HEK293 (cell line): ENCODE results near the gene PCDHB11.

ENCODE experiments used
- CTCF ChIA-PET: fragments of 350-600 bp; formaldehyde crosslinking; extraction: SDS; loops from one replicate; lab custom pipeline; 2021; ENCODE audit warnings: antibody characterized with exemption; lab: Yijun Ruan, JAX
- POLR2A ChIA-PET: fragments of 300-600 bp; formaldehyde crosslinking; extraction: SDS; loops from one replicate; lab custom pipeline; 2020; ENCODE audit warnings: antibody characterized with exemption, inconsistent platforms; lab: Yijun Ruan, JAX
- H3K27ac ChIP-seq: fragments of 200-500 bp; sonication (Bioruptor generic); 2 replicates; pipeline ENCODE4 v1.5.1; 2014; ENCODE audit warnings: low read depth, low read length, control low read depth, inconsistent platforms; ENCODE audit errors: extremely low read depth
- H3K36me3 ChIP-seq, 2 experiments: fragments of 200-500 bp in 1 of 2; sonication (Bioruptor generic) in 1 of 2; 1 replicate in 1 of 2; 2 replicates in 1 of 2; pipeline ENCODE4 v1.5.1; 2014 to 2017; ENCODE audit warnings: inconsistent platforms in 2 of 2, low read length in 2 of 2; ENCODE audit not compliant: control insufficient read depth in 2 of 2, insufficient read depth in 1 of 2
- H3K4me1 ChIP-seq: fragments of 200-500 bp; sonication (Bioruptor generic); 2 replicates; pipeline ENCODE4 v1.5.1; 2014; ENCODE audit warnings: mild to moderate bottlenecking, low read length, inconsistent platforms; ENCODE audit not compliant: control insufficient read depth, insufficient read depth
- H3K4me3 ChIP-seq: 2 replicates; pipeline ENCODE4 v1.5.1; 2011; ENCODE audit warnings: low read depth, mild to moderate bottlenecking, control low read depth, low read length, moderate library complexity
- H3K9me3 ChIP-seq: fragments of 200-500 bp; sonication (Bioruptor generic); 2 replicates; pipeline ENCODE4 v1.5.1; 2014; ENCODE audit warnings: low read depth, low read length, inconsistent platforms; ENCODE audit not compliant: control insufficient read depth, insufficient read depth
- HOXD13 ChIP-seq: sonication (generic); formaldehyde crosslinking; IDR thresholded peaks from 2 replicates; pipeline ENCODE4 v1.8.0; 2022; ENCODE audit warnings: missing genetic modification reagents, borderline replicate concordance
- KLF10 ChIP-seq: fragments of 450-650 bp; IDR thresholded peaks from 2 replicates; pipeline ENCODE4 v1.5.1; 2018; ENCODE audit warnings: missing biosample characterization, mild to moderate bottlenecking, missing genetic modification characterization
- SCRT1 ChIP-seq: fragments of 450-650 bp; formaldehyde crosslinking; IDR thresholded peaks from 2 replicates; pipeline ENCODE4 v1.5.1; 2016; ENCODE audit warnings: missing biosample characterization, missing genetic modification characterization, borderline replicate concordance
- SP3 ChIP-seq: fragments of 450-650 bp; formaldehyde crosslinking; IDR thresholded peaks from 2 replicates; pipeline ENCODE4 v1.5.1; 2016; ENCODE audit warnings: missing biosample characterization, missing genetic modification characterization
- ZBTB20 ChIP-seq: fragments of 450-650 bp; formaldehyde crosslinking; IDR thresholded peaks from 2 replicates; pipeline ENCODE4 v1.5.1; 2016; ENCODE audit warnings: missing biosample characterization, missing genetic modification characterization
- ZFP41 ChIP-seq: fragments of 450-650 bp; formaldehyde crosslinking; IDR thresholded peaks from 2 replicates; pipeline ENCODE4 v1.5.1; 2016; ENCODE audit warnings: missing biosample characterization, missing genetic modification characterization, borderline replicate concordance
- ZNF146 ChIP-seq: fragments of 450-650 bp; formaldehyde crosslinking; IDR thresholded peaks from 2 replicates; pipeline ENCODE4 v1.5.1; 2016; ENCODE audit warnings: missing biosample characterization, missing genetic modification characterization
- ZNF157 ChIP-seq: fragments of 450-650 bp; formaldehyde crosslinking; IDR thresholded peaks from 2 replicates; pipeline ENCODE4 v1.5.1; 2016; ENCODE audit warnings: missing biosample characterization, missing genetic modification characterization
- ZNF2 ChIP-seq: fragments of 450-650 bp; formaldehyde crosslinking; IDR thresholded peaks from 2 replicates; pipeline ENCODE4 v1.5.1; 2016; ENCODE audit warnings: missing biosample characterization, missing genetic modification characterization
- ZNF24 ChIP-seq: fragments of 450-650 bp; formaldehyde crosslinking; IDR thresholded peaks from 2 replicates; pipeline ENCODE4 v1.5.1; 2016; ENCODE audit warnings: missing biosample characterization, missing genetic modification characterization
- ZNF335 ChIP-seq: fragments of 450-650 bp; formaldehyde crosslinking; conservative IDR thresholded peaks from 2 replicates; pipeline ENCODE4 v1.5.1; 2016; ENCODE audit warnings: missing biosample characterization, missing genetic modification characterization
- ZNF48 ChIP-seq: fragments of 450-650 bp; formaldehyde crosslinking; IDR thresholded peaks from 2 replicates; pipeline ENCODE4 v1.5.1; 2016; ENCODE audit warnings: missing biosample characterization, missing genetic modification characterization
- ZNF610 ChIP-seq: fragments of 450-650 bp; formaldehyde crosslinking; IDR thresholded peaks from 2 replicates; pipeline ENCODE4 v1.5.1; 2016; ENCODE audit warnings: missing biosample characterization, missing genetic modification characterization, borderline replicate concordance
- ZNF654 ChIP-seq: fragments of 450-650 bp; formaldehyde crosslinking; IDR thresholded peaks from 2 replicates; pipeline ENCODE4 v1.5.1; 2016; ENCODE audit warnings: low read depth, missing biosample characterization, missing genetic modification characterization
- ZNF768 ChIP-seq: fragments of 450-650 bp; formaldehyde crosslinking; IDR thresholded peaks from 2 replicates; pipeline ENCODE4 v1.5.1; 2018; ENCODE audit warnings: missing biosample characterization, mild to moderate bottlenecking, missing genetic modification characterization
- TF ChIP-seq, protein P1 (sequence below): fragments of 450-650 bp; formaldehyde crosslinking; IDR thresholded peaks from 2 replicates; pipeline ENCODE4 v1.5.1; 2016; ENCODE audit warnings: missing biosample characterization, missing genetic modification characterization
- TF ChIP-seq, protein P2 (sequence below): fragments of 450-650 bp; formaldehyde crosslinking; IDR thresholded peaks from 2 replicates; pipeline ENCODE4 v1.5.1; 2016; ENCODE audit warnings: missing biosample characterization, missing genetic modification characterization

PCDHB11 gene

DNA sequence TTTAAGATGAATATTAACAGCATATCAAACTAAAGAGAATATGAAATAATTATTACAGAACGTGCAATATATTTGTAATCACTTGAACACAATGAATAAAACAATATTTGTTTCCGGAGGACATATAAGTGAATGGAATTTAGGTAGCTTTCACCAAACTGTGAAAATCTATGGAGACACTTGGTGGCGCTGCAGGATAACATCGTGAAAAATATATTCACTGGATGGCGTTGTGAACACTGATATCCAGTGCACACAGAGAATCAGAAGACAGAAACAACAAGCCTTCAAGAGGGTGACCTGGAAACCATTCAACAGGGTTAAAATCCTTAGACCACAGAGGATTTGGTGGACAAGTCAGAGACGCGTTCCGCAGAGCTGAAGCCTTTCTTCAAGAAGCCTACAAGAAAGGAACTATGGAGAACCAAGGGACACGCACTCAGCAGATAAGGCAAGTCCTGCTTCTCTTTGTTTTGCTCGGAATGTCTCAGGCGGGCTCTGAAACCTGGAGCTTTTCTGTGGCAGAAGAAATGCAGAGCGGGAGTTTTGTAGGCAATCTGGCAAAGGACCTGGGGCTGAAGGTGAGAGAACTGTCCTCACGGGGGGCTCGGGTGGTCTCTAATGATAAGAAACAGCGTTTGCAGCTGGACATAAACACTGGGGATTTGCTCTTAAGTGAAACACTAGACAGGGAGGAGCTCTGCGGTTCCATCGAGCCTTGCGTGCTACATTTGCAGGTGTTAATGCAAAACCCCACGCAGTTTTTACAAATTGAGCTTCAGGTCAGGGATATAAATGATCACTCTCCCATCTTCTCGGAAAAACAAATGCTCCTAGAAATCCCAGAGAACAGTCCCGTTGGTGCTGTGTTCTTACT is at the start of gene PCDHB11:
Gene PCDHB11 (plus strand): TSS at position 269 of the 877 bp plus-strand sequence. CDS start 148 bp downstream, at position 417.
- no peak within 1 kb of the TSS for H3K27ac ChIP-seq
- CTCF ChIA-PET = interaction anchor here (0.6 to 2.3 kb wide), 24 partner anchors 8 to 1777 kb away, joined by 3 to 13 read pairs (median 4); partner anchors contain the start of genes PCDHB12, PCDHB14, PCDHB16 and PCDHB6
- no peaks in the 10 kb centered on the region for H3K9me3 ChIP-seq
- peak within 1 kb of the TSS; percentile 28 for H3K4me3 ChIP-seq
- H3K36me3 ChIP-seq = no peaks in the 10 kb centered on the region
- no peak for TF ChIP-seq ZNF24 (tag by site-specific recombination)
- TF ChIP-seq, protein P1, sequence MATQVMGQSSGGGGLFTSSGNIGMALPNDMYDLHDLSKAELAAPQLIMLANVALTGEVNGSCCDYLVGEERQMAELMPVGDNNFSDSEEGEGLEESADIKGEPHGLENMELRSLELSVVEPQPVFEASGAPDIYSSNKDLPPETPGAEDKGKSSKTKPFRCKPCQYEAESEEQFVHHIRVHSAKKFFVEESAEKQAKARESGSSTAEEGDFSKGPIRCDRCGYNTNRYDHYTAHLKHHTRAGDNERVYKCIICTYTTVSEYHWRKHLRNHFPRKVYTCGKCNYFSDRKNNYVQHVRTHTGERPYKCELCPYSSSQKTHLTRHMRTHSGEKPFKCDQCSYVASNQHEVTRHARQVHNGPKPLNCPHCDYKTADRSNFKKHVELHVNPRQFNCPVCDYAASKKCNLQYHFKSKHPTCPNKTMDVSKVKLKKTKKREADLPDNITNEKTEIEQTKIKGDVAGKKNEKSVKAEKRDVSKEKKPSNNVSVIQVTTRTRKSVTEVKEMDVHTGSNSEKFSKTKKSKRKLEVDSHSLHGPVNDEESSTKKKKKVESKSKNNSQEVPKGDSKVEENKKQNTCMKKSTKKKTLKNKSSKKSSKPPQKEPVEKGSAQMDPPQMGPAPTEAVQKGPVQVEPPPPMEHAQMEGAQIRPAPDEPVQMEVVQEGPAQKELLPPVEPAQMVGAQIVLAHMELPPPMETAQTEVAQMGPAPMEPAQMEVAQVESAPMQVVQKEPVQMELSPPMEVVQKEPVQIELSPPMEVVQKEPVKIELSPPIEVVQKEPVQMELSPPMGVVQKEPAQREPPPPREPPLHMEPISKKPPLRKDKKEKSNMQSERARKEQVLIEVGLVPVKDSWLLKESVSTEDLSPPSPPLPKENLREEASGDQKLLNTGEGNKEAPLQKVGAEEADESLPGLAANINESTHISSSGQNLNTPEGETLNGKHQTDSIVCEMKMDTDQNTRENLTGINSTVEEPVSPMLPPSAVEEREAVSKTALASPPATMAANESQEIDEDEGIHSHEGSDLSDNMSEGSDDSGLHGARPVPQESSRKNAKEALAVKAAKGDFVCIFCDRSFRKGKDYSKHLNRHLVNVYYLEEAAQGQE (tag by site-specific recombination) = no peak
- TF ChIP-seq SP3 = no peak
- TF ChIP-seq ZFP41 (tag by site-specific recombination) = no peak
- TF ChIP-seq, protein P2, sequence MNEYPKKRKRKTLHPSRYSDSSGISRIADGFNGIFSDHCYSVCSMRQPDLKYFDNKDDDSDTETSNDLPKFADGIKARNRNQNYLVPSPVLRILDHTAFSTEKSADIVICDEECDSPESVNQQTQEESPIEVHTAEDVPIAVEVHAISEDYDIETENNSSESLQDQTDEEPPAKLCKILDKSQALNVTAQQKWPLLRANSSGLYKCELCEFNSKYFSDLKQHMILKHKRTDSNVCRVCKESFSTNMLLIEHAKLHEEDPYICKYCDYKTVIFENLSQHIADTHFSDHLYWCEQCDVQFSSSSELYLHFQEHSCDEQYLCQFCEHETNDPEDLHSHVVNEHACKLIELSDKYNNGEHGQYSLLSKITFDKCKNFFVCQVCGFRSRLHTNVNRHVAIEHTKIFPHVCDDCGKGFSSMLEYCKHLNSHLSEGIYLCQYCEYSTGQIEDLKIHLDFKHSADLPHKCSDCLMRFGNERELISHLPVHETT (tag by site-specific recombination) = no peak
- TF ChIP-seq ZNF2 (tag by site-specific recombination) = 0 out of 2 replicates have a peak, but pooled peaks have one; percentile 19
- TF ChIP-seq ZBTB20 = peak; percentile 57; the same call in 1 of the 2 replicates
- TF ChIP-seq ZNF146 (tag by site-specific recombination) = no peak
- TF ChIP-seq ZNF48 (tag by site-specific recombination) = no peak
- peak; percentile 63 for TF ChIP-seq ZNF654 (tag by site-specific recombination)
- POLR2A ChIA-PET = no interaction called here
- no peaks in the 10 kb centered on the region for H3K4me1 ChIP-seq

DNA sequence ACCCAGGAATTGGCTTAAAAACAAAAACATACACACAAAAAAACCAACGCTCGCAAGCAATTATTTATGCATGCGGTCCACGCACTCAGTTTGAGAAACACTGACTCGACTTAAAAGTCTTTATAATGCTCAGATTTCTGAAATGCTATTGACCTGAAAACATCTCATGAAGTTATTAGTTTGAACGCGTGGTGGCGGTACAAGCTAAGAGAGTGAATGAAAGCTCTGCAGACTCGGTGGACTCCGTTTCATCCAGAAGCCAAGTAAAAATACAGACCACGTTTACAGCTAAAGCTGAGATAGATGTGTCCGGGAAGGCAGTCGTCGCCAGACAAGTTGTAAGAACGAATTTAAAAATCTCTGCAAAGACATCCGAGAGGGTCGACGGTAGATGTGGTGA is 49.6 kb upstream of the PCDHB11 start, which contains the start of gene PCDHB6:
Gene PCDHB6 (plus strand): TSS at position 246 of the 400 bp plus-strand sequence. CDS start 201 bp downstream, outside the sequence.
- Histone ChIP-seq H3K4me1 (no peaks in the 10 kb centered on the region), H3K36me3 (no peaks in the 10 kb centered on the region), H3K9me3 (no peaks in the 10 kb centered on the region), H3K4me3 (no peak within 1 kb of the TSS), H3K27ac (no peak within 1 kb of the TSS)
- POLR2A ChIA-PET = no interaction called here
- CTCF ChIA-PET = interaction anchor here (0.6 to 1.6 kb wide), 8 partner anchors 14 to 282 kb away, joined by 3 to 8 read pairs (median 4); partner anchors contain the start of genes PCDHB11, PCDHB2 and PCDHB7
- TF ChIP-seq ZNF768 (tag by site-specific recombination) (no peak), ZNF335 (tag by site-specific recombination) (no peak), ZNF610 (tag by site-specific recombination) (no peak), HOXD13 (CRISPR knock-in tag) (no peak), KLF10 (no peak), ZNF157 (no peak), SCRT1 (tag by site-specific recombination) (no peak)
- TF ChIP-seq, protein P1 (tag by site-specific recombination) = no peak
